HG03354 (cell line): ENCODE results near the gene TUT1.
"Not testable (repeated sequence)": the region's sequence is repeated elsewhere in the genome, so short reads cannot be mapped to it uniquely, and the experiment has no call there.

Source experiments
- ATAC-seq: cut with Tn5 transposase; IDR thresholded peaks from one replicate; pipeline ENCODE4 v1.9.1; 2021; ENCODE audit warnings: mild to moderate bottlenecking; ENCODE audit not compliant: unreplicated experiment, poor library complexity, severe bottlenecking

TUT1 gene

GRCh38 chr11:62580959-62581715 is 10.2 kb downstream of the TUT1 start:
- ATAC-seq, result no peak

GRCh38 chr11:62579252-62579651 is 12.1 kb downstream of the TUT1 start:
- ATAC-seq, result no peak

- no peak for ATAC-seq
Observed at GRCh38 chr11:62578541-62578940, 12.8 kb downstream of the TUT1 start.

- no peak for ATAC-seq
Observed at GRCh38 chr11:62577046-62577714, 14.1 kb downstream of the TUT1 start.

- ATAC-seq, result no peak
Observed at GRCh38 chr11:62575837-62576236, 15.5 kb downstream of the TUT1 start.

- no peak for ATAC-seq
Observed at GRCh38 chr11:62575156-62575555, 16.2 kb downstream of the TUT1 start.

GRCh38 chr11:62574363-62575071 is 16.8 kb downstream of the TUT1 start:
- peak; percentile 17 for ATAC-seq

GRCh38 chr11:62573592-62574362 is 17.5 kb downstream of the TUT1 start, which contains the start of gene EEF1G:
Gene EEF1G (minus strand): TSS chr11:62573891. CDS start chr11:62573842, 49 bp downstream.
- ATAC-seq, result peak; percentile 86

- ATAC-seq, result peak; percentile 6
Observed at GRCh38 chr11:62573006-62573591, 18.2 kb downstream of the TUT1 start.

GRCh38 chr11:62572431-62572830 is 18.9 kb downstream of the TUT1 start:
- ATAC-seq, result no peak

GRCh38 chr11:62571493-62571892 is 19.8 kb downstream of the TUT1 start:
- not testable (repeated sequence) for ATAC-seq

- not testable (repeated sequence) for ATAC-seq
Observed at GRCh38 chr11:62570903-62571302, 20.4 kb downstream of the TUT1 start.

- no peak for ATAC-seq
Observed at GRCh38 chr11:62569611-62570010, 21.7 kb downstream of the TUT1 start.

GRCh38 chr11:62567018-62567633 is 24.2 kb downstream of the TUT1 start:
- no peak for ATAC-seq

GRCh38 chr11:62566247-62566646 is 25.1 kb downstream of the TUT1 start:
- ATAC-seq, result no peak

GRCh38 chr11:62565100-62565802 is 26.1 kb downstream of the TUT1 start:
- ATAC-seq, result no peak

GRCh38 chr11:62561677-62562230 is 29.6 kb downstream of the TUT1 start:
- ATAC-seq, result not testable (repeated sequence)

GRCh38 chr11:62560566-62561103 is 30.7 kb downstream of the TUT1 start:
- ATAC-seq, result no peak
